ENCODE results near the gene VWA5B1. TPM values are rescaled to one million over a fixed set of nuclear protein-coding genes. Genes with fewer than 3 reads are reported as not detected.
A peak's percentile ranks its signal among the peaks of the same experiment; 100 is the strongest.

The VWA5B1 gene
- total and polyA plus RNA-seq, 2 of the 8 experiments (the other 6 are each of a cell fraction or from before 2014, with no cell fraction given), result 0.54 to 2.3 TPM

DNA sequence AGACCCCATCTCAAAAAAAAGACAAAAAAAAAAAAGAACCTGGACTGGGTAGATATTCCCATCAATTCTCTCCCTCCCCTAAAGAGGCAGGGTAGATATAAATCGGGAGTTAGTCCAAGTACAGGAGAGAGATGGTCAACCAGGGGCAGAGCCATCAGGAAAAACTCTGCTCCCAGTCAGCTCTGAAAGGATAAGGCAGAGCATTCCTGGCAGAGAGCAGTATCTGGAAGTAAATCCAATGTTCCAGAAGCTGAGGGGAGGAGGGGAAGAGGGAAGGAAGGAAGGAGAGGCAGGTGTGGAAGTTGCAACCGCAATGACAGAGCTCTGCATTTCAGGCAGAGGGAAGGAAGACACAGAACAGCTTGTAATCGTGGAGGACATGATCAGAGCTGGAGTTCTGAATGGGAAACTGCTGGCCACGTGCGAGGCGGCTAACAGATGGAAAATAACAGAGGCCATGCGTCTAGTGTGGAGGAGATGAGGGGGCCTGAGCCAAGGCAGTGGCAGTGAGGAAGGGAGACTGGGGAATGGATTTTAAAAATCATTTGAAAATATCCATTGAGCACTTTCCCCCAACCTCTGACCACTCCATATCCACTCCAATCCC lies 15.3 kb upstream of the VWA5B1 start:
- Histone ChIP-seq H2AK5ac (ENCODE audit: low read depth, low read length) (0 out of 2 replicates have a peak overlapping the region, but pooled peaks have one; percentile 21), H3K23ac (ENCODE audit: insufficient read length) (no peak overlapping the region), H3K14ac (ENCODE audit: insufficient read length) (no peak overlapping the region), H3K27ac (ENCODE audit: low read depth, low read length) (no peak overlapping the region), H3K4me2 (ENCODE audit: insufficient read depth in 1 of 2, low read depth in 2 of 2, low read length in 2 of 2) (no peak overlapping the region), H4K91ac (replicated peaks; ENCODE audit: insufficient read length, low read length) (no peak overlapping the region), H2AFZ (ENCODE audit: low read length) (no peak overlapping the region), H2BK20ac (ENCODE audit: low read length) (no peak overlapping the region), H2BK5ac (ENCODE audit: low read depth, low read length) (no peak overlapping the region), H4K5ac (ENCODE audit: insufficient read length, low read depth, low read length) (no peak overlapping the region), H3K79me2 (ENCODE audit: control insufficient read depth in 1 of 2, insufficient read depth in 2 of 2, low read length in 2 of 2) (no peaks in the 10 kb centered on the region), H3K4ac (replicated peaks; ENCODE audit: insufficient read length, low read depth, low read length) (no peak overlapping the region), H2BK12ac (ENCODE audit: low read depth, low read length) (no peak overlapping the region), H2BK15ac (ENCODE audit: low read length) (no peak overlapping the region), H3K4me1 (replicated peaks in 1 of 4; ENCODE audit: control insufficient read depth in 3 of 4, insufficient read depth in 4 of 4, low read length in 3 of 4) (peaks cover 3 to 12% (median 8%) of the 10 kb centered on the region in 4 experiments), H4K8ac (ENCODE audit: extremely low read depth, insufficient read depth, low read length) (no peak overlapping the region), H2BK120ac (replicated peaks; ENCODE audit: low read depth, low read length) (no peak overlapping the region), H3K23me2 (ENCODE audit: low read depth, low read length) (peaks cover 9% of the 10 kb centered on the region; the same call in 1 of the 2 replicates), H3K9me3 (ENCODE audit: insufficient read depth in 2 of 2, low read depth in 1 of 2, low read length in 1 of 2) (no peaks in the 10 kb centered on the region), H3K18ac (ENCODE audit: extremely low read depth, low read length) (no peak overlapping the region), H3K79me1 (ENCODE audit: low read depth, low read length) (no peaks in the 10 kb centered on the region), H3K9ac (replicated peaks in 1 of 4; ENCODE audit: extremely low read depth in 1 of 4, low read depth in 3 of 4, low read length in 3 of 4) (0 out of 7 replicates have a peak overlapping the region, but pooled peaks of 1 of the 4 experiments have one; percentile 11), H3K36me3 (ENCODE audit: control insufficient read depth in 2 of 4, insufficient read depth in 4 of 4, low read length in 3 of 4) (no peaks in the 10 kb centered on the region), H3K27me3 (replicated peaks in 1 of 4; ENCODE audit: control insufficient read depth in 3 of 4, extremely low read depth in 1 of 4, insufficient read depth in 3 of 4, low read length in 3 of 4) (peaks cover 0 to 2% (median 0%) of the 10 kb centered on the region in 4 experiments; a peak in 2 of 7 replicates), H4K20me1 (replicated peaks in 1 of 2; ENCODE audit: control insufficient read depth in 1 of 2, insufficient read depth in 2 of 2, low read length in 2 of 2) (peaks cover 0 to 2% of the 10 kb centered on the region in 2 experiments), H3K56ac (replicated peaks; ENCODE audit: insufficient read length, low read depth, low read length) (no peak overlapping the region), H3K4me3 (ENCODE audit: extremely low read depth in 1 of 4, insufficient read depth in 2 of 4, low read depth in 3 of 4, low read length in 4 of 4) (no peak overlapping the region)
- 91% methylated on average over 7 of the region's 7 CpGs; no CpG with 5 or more reads in 1 of the 2 experiments for WGBS, 2 experiments (ENCODE audit: extremely low coverage in 1 of 2, insufficient coverage in 1 of 2, insufficient read length in 1 of 2, insufficient replicate concordance in 2 of 2, low coverage in 1 of 2, low lambda C conversion rate in 2 of 2, missing lambda C conversion rate in 1 of 2)
- DNase-seq (ENCODE audit: low read depth in 1 of 2, low spot score in 2 of 2) (no peak), FAIRE-seq (no peak)
- ChIA-PET POLR2A (ENCODE audit: partially characterized antibody) (interaction anchor here (1.3 kb wide), 1 partner anchor 25 kb away, joined by 3 read pairs; no protein-coding TSS in a partner anchor), CTCF (ENCODE audit: partially characterized antibody) (interaction anchor here (0.6 to 1.1 kb wide), 2 partner anchors 43 to 58 kb away, joined by 3 to 4 read pairs; no protein-coding TSS in a partner anchor)
- TF ChIP-seq EZH2 (IDR thresholded peaks at IDR 0.05; ENCODE audit: low read depth, low read length, severe bottlenecking) (no peak), EGR1 (IDR thresholded peaks at IDR 0.05; ENCODE audit: borderline replicate concordance, low read depth, low read length) (no peak), SIX5 (IDR thresholded peaks at IDR 0.05; ENCODE audit: low read depth, low read length) (no peak), JUND (IDR thresholded peaks at IDR 0.05; ENCODE audit: low read length) (no peak), KDM5A (IDR thresholded peaks at IDR 0.05; ENCODE audit: low read length) (no peak), RFX5 (IDR thresholded peaks at IDR 0.05; ENCODE audit: borderline replicate concordance, low read depth, low read length) (no peak), POLR2A (IDR thresholded peaks at IDR 0.05; ENCODE audit: control extremely low read depth in 1 of 2, low read depth in 2 of 2, low read length in 2 of 2) (no peak), PHF8 (conservative IDR thresholded peaks at IDR 0.05; ENCODE audit: low read depth, low read length) (no peak), MAFK (IDR thresholded peaks at IDR 0.05; ENCODE audit: low read depth, low read length) (no peak), SIRT6 (IDR thresholded peaks at IDR 0.05; ENCODE audit: low read length) (no peak), HDAC2 (IDR thresholded peaks at IDR 0.05; ENCODE audit: borderline replicate concordance in 1 of 2, low read depth in 2 of 2, low read length in 2 of 2) (no peak), KDM4A (IDR thresholded peaks at IDR 0.05; ENCODE audit: low read depth, low read length, severe bottlenecking) (no peak), TBP (IDR thresholded peaks at IDR 0.05; ENCODE audit: low read depth, low read length) (no peak), CREB1 (IDR thresholded peaks at IDR 0.05) (no peak)

Data from H1 (cell line).